Mucosa of rectum (tissue), 2 donors: ENCODE measurements around the gene ITPR1.
"Not testable (repeated sequence)": the region's sequence is repeated elsewhere in the genome, so short reads cannot be mapped to it uniquely, and the experiment has no call there.

Source experiments
- H3K27ac ChIP-seq, 2 donors: one replicate each; pipeline ENCODE4 v1.7.0; 2013; ENCODE audit warnings: inconsistent platforms in 2 of 2, low read depth in 2 of 2, low read length in 2 of 2
- H3K27me3 ChIP-seq, 2 donors: one replicate each; pipeline ENCODE4 v1.7.0; 2013; ENCODE audit warnings: low read length in 2 of 2; ENCODE audit not compliant: control insufficient read depth in 2 of 2, insufficient read depth in 2 of 2
- H3K36me3 ChIP-seq, 2 donors: one replicate each; pipeline ENCODE4 v1.7.0; 2013; ENCODE audit warnings: low read length in 2 of 2; ENCODE audit not compliant: control insufficient read depth in 2 of 2, insufficient read depth in 2 of 2
- H3K4me1 ChIP-seq, 2 donors: one replicate each; pipeline ENCODE4 v1.7.0; 2013; ENCODE audit warnings: low read length in 2 of 2, mild to moderate bottlenecking in 1 of 2; ENCODE audit not compliant: control insufficient read depth in 2 of 2, insufficient read depth in 2 of 2
- H3K4me3 ChIP-seq, 2 donors: one replicate each; pipeline ENCODE4 v1.7.0; 2013; ENCODE audit warnings: low read length in 2 of 2
- H3K9ac ChIP-seq, 2 donors: one replicate each; pipeline ENCODE4 v1.7.0; 2013; ENCODE audit warnings: low read length in 2 of 2, low read depth in 1 of 2, mild to moderate bottlenecking in 1 of 2
- H3K9me3 ChIP-seq, 2 donors: one replicate each; pipeline ENCODE4 v1.7.0; 2013; ENCODE audit warnings: low read length in 2 of 2; ENCODE audit not compliant: control insufficient read depth in 2 of 2
- donor health status: healthy.
- donor health status: Normal muscosa, but diverticular disease.

Gene ITPR1

GRCh38 chr3:4758249-4758860 lies 265.2 kb downstream of the ITPR1 start:
- H3K9ac ChIP-seq = no peak overlapping the region
- peaks cover 11 to 27% of the 10 kb centered on the region in 2 donors for H3K4me1 ChIP-seq
- H3K36me3 ChIP-seq = no peaks in the 10 kb centered on the region

GRCh38 chr3:4758957-4759656 lies 266.0 kb downstream of the ITPR1 start:
- H3K4me1 ChIP-seq = peaks cover 11 to 27% of the 10 kb centered on the region in 2 donors
- H3K27ac ChIP-seq = peak overlapping the region in 1 of 2 donors; percentile 11
- no peaks in the 10 kb centered on the region for H3K9me3 ChIP-seq
- H3K4me3 ChIP-seq = no peak overlapping the region
- H3K36me3 ChIP-seq = no peaks in the 10 kb centered on the region
- H3K27me3 ChIP-seq = no peaks in the 10 kb centered on the region
- H3K9ac ChIP-seq = no peak overlapping the region

More at GRCh38 chr3:4758249-4758860, 265.2 kb downstream of the ITPR1 start:
- no peaks in the 10 kb centered on the region for H3K27me3 ChIP-seq
- H3K4me3 ChIP-seq = no peak overlapping the region
- H3K27ac ChIP-seq = peak overlapping the region; percentile 26 to 33
- H3K9me3 ChIP-seq = no peaks in the 10 kb centered on the region

- Histone ChIP-seq H3K4me1 (peaks cover 11 to 27% of the 10 kb centered on the region in 2 donors), H3K9me3 (no peaks in the 10 kb centered on the region), H3K27ac (no peak overlapping the region), H3K36me3 (no peaks in the 10 kb centered on the region), H3K27me3 (no peaks in the 10 kb centered on the region), H3K9ac (no peak overlapping the region), H3K4me3 (no peak overlapping the region)
These were observed 266.7 kb downstream of the ITPR1 start for GRCh38 chr3:4759689-4760312.

GRCh38 chr3:4761759-4762158 lies 268.6 kb downstream of the ITPR1 start:
- H3K27ac ChIP-seq = no peak overlapping the region
- H3K4me1 ChIP-seq = peaks cover 10 to 24% of the 10 kb centered on the region in 2 donors
- no peaks in the 10 kb centered on the region for H3K36me3 ChIP-seq
- no peaks in the 10 kb centered on the region for H3K27me3 ChIP-seq
- H3K9ac ChIP-seq = no peak overlapping the region
- no peak overlapping the region for H3K4me3 ChIP-seq
- no peaks in the 10 kb centered on the region for H3K9me3 ChIP-seq

GRCh38 chr3:4762481-4763230 lies 269.5 kb downstream of the ITPR1 start:
- peaks cover 7 to 18% of the 10 kb centered on the region in 2 donors for H3K4me1 ChIP-seq
- H3K27me3 ChIP-seq, H3K4me3 ChIP-seq, H3K27ac ChIP-seq, H3K9me3 ChIP-seq, H3K9ac ChIP-seq, H3K36me3 ChIP-seq: not testable (repeated sequence)

GRCh38 chr3:4763604-4764247 lies 270.6 kb downstream of the ITPR1 start:
- H3K4me1 ChIP-seq = peaks cover 7 to 11% of the 10 kb centered on the region in 2 donors
- H3K9me3 ChIP-seq = no peaks in the 10 kb centered on the region
- H3K4me3 ChIP-seq = no peak overlapping the region
- no peaks in the 10 kb centered on the region for H3K27me3 ChIP-seq
- no peak overlapping the region for H3K9ac ChIP-seq
- H3K36me3 ChIP-seq = peaks cover 0 to 4% of the 10 kb centered on the region in 2 donors
- no peak overlapping the region for H3K27ac ChIP-seq

GRCh38 chr3:4765212-4765611 lies 272.1 kb downstream of the ITPR1 start:
- Histone ChIP-seq H3K9me3 (no peaks in the 10 kb centered on the region), H3K9ac (no peak overlapping the region), H3K4me1 (no peaks in the 10 kb centered on the region), H3K27ac (no peak overlapping the region), H3K36me3 (peaks cover 0 to 4% of the 10 kb centered on the region in 2 donors), H3K4me3 (no peak overlapping the region), H3K27me3 (no peaks in the 10 kb centered on the region)

- H3K27ac ChIP-seq = no peak overlapping the region
- no peak overlapping the region for H3K9ac ChIP-seq
- peaks cover 0 to 4% of the 10 kb centered on the region in 2 donors for H3K36me3 ChIP-seq
- no peak overlapping the region for H3K4me3 ChIP-seq
- H3K27me3 ChIP-seq = no peaks in the 10 kb centered on the region
- peaks cover 2 to 9% of the 10 kb centered on the region in 2 donors for H3K4me1 ChIP-seq
- H3K9me3 ChIP-seq = no peaks in the 10 kb centered on the region
These were observed 273.1 kb downstream of the ITPR1 start for GRCh38 chr3:4766263-4766662.

GRCh38 chr3:4766716-4767499 lies 273.8 kb downstream of the ITPR1 start:
- Histone ChIP-seq H3K4me1 (peaks cover 9 to 16% of the 10 kb centered on the region in 2 donors), H3K9me3 (no peaks in the 10 kb centered on the region), H3K9ac (no peak overlapping the region), H3K27me3 (no peaks in the 10 kb centered on the region), H3K4me3 (no peak overlapping the region), H3K36me3 (peaks cover 0 to 4% of the 10 kb centered on the region in 2 donors), H3K27ac (no peak overlapping the region)
